ENCODE measurements around the gene STX12. TPM values are rescaled to one million over a fixed set of nuclear protein-coding genes. Genes with fewer than 3 reads are reported as not detected.
"Not testable (repeated sequence)": the region's sequence is repeated elsewhere in the genome, so short reads cannot be mapped to it uniquely, and the experiment has no call there.

Gene STX12
- total and polyA plus RNA-seq, 2 experiments from 2014 or later = 6.1 to 9.0 TPM

GRCh38 chr1:27789540-27790041 is 16.6 kb downstream of the STX12 start (continued):
- TF ChIP-seq NANOG (IDR thresholded peaks at IDR 0.05; ENCODE audit: borderline replicate concordance) (no peak), POLR2AphosphoS5 (IDR thresholded peaks at IDR 0.05; ENCODE audit: low read depth) (no peak), ZNF331 (CRISPR knock-in tag; IDR thresholded peaks at IDR 0.05; ENCODE audit: low read depth) (no peak), REST (IDR thresholded peaks at IDR 0.05; ENCODE audit: unreplicated experiment) (no peak)

GRCh38 chr1:27790270-27790669 is 17.3 kb downstream of the STX12 start:
- not testable (repeated sequence) for H3K4me3 Mint-ChIP-seq; H3K79me2 ChIP-seq (replicated peaks; ENCODE audit: insufficient read depth); H3K4me3 ChIP-seq; H3K4me2 ChIP-seq; H3K4me1 Mint-ChIP-seq; H2AFZ ChIP-seq; H3K4me1 ChIP-seq (ENCODE audit: insufficient read depth); H3K27me3 Mint-ChIP-seq (ENCODE audit: insufficient read depth, low read depth, poor library complexity); H4K20me1 ChIP-seq (replicated peaks; ENCODE audit: insufficient read depth); H3K9me3 Mint-ChIP-seq; H3K27ac ChIP-seq (ENCODE audit: low read depth); H3K27ac Mint-ChIP-seq; H3K9me2 ChIP-seq (ENCODE audit: insufficient read depth); H3K36me3 ChIP-seq (ENCODE audit: insufficient read depth); ATAC-seq; H3F3A ChIP-seq (replicated peaks; ENCODE audit: low read depth); H3K27me3 ChIP-seq (ENCODE audit: insufficient read depth); DNase-seq (ENCODE audit: low spot score)
- H3K36me3 Mint-ChIP-seq (ENCODE audit: low read depth) = peaks cover 12% of the 10 kb centered on the region; the same call in 2 of the 3 replicates

GRCh38 chr1:27795601-27796000 is 22.6 kb downstream of the STX12 start:
- DNase-seq (ENCODE audit: low spot score) = no peak
- H3K27me3 ChIP-seq (ENCODE audit: insufficient read depth) = no peaks in the 10 kb centered on the region
- H3K4me3 ChIP-seq = no peak overlapping the region
- no peaks in the 10 kb centered on the region for H3F3A ChIP-seq (replicated peaks; ENCODE audit: low read depth)
- H3K27ac Mint-ChIP-seq = no peak overlapping the region; the same call in 1 of the 2 replicates
- no peaks in the 10 kb centered on the region for H3K9me2 ChIP-seq (ENCODE audit: insufficient read depth)
- H3K36me3 Mint-ChIP-seq (ENCODE audit: low read depth) = no peaks in the 10 kb centered on the region
- H3K9me3 Mint-ChIP-seq = no peaks in the 10 kb centered on the region
- no peak for ATAC-seq
- no peak overlapping the region for H2AFZ ChIP-seq
- no peaks in the 10 kb centered on the region for H4K20me1 ChIP-seq (replicated peaks; ENCODE audit: insufficient read depth)
- no peak overlapping the region for H3K4me2 ChIP-seq
- TF ChIP-seq ZNF114 (CRISPR knock-in tag; IDR thresholded peaks at IDR 0.05) (no peak), EZH2 (IDR thresholded peaks at IDR 0.05; ENCODE audit: low read depth, unreplicated experiment) (no peak), ZNF331 (CRISPR knock-in tag; IDR thresholded peaks at IDR 0.05; ENCODE audit: low read depth) (no peak), REST (IDR thresholded peaks at IDR 0.05; ENCODE audit: unreplicated experiment) (no peak), CTCF (conservative IDR thresholded peaks at IDR 0.05; ENCODE audit: low read depth in 2 of 2) (no peak), EZH2phosphoT487 (IDR thresholded peaks at IDR 0.05; ENCODE audit: unreplicated experiment) (no peak), CREB1 (CRISPR knock-in tag; IDR thresholded peaks at IDR 0.05; ENCODE audit: low read depth) (no peak)
- H3K4me1 ChIP-seq (ENCODE audit: insufficient read depth) = no peaks in the 10 kb centered on the region
- no peak overlapping the region for H3K4me3 Mint-ChIP-seq
- H3K79me2 ChIP-seq (replicated peaks; ENCODE audit: insufficient read depth) = no peaks in the 10 kb centered on the region
- H3K27me3 Mint-ChIP-seq (ENCODE audit: insufficient read depth, low read depth, poor library complexity) = no peaks in the 10 kb centered on the region
- H3K27ac ChIP-seq (ENCODE audit: low read depth) = no peak overlapping the region
- H3K36me3 ChIP-seq (ENCODE audit: insufficient read depth) = no peaks in the 10 kb centered on the region
- no peaks in the 10 kb centered on the region for H3K4me1 Mint-ChIP-seq

Measured in GM23338 (cell line).